Measurements from ENCODE around the gene TRPC4.

DNA sequence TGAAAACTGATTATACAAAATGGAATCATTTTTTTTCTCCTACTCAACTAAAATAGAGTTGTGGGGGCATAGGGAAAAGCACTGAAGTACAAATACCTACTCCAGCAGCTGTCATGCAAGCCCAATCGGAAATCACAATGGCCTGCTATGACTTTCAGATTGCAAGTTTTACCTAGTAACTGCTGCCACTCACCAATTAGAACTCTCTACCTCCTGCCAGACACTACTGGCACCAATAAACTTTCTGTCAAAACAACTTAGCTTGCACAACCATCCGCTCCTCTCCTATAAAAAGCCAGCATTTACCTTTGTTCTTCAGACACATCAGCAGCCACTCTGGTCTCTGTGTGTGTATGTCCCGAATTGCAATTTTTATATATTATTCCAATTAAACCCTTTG is 9.3 kb upstream of the TRPC4 start:
- TF ChIP-seq EZH2phosphoT487 (IDR thresholded peaks at IDR 0.05; ENCODE audit: low read length) (no peak), EZH2 (optimal IDR thresholded peaks at IDR 0.05; ENCODE audit: low read depth, low read length) (no peak)
- TF ChIP-seq, protein P1, sequence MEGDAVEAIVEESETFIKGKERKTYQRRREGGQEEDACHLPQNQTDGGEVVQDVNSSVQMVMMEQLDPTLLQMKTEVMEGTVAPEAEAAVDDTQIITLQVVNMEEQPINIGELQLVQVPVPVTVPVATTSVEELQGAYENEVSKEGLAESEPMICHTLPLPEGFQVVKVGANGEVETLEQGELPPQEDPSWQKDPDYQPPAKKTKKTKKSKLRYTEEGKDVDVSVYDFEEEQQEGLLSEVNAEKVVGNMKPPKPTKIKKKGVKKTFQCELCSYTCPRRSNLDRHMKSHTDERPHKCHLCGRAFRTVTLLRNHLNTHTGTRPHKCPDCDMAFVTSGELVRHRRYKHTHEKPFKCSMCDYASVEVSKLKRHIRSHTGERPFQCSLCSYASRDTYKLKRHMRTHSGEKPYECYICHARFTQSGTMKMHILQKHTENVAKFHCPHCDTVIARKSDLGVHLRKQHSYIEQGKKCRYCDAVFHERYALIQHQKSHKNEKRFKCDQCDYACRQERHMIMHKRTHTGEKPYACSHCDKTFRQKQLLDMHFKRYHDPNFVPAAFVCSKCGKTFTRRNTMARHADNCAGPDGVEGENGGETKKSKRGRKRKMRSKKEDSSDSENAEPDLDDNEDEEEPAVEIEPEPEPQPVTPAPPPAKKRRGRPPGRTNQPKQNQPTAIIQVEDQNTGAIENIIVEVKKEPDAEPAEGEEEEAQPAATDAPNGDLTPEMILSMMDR (IDR thresholded peaks at IDR 0.05; ENCODE audit: low read length), result no peak

All from MM.1S (cell line).